A673 (cell line): ENCODE measurements around the gene TTLL8.

Experiments used
- EZH2 ChIP-seq: fragments of 200-600 bp; sonication (generic); IDR thresholded peaks from 2 replicates; pipeline ENCODE4 v1.6.1; 2017; ENCODE audit warnings: borderline replicate concordance, low read depth, mild to moderate bottlenecking, mixed read lengths, antibody characterized with exemption, low read length; ENCODE audit not compliant: poor library complexity, severe bottlenecking
- TF ChIP-seq, protein P1 (sequence below): fragments of 300-800, 200-600 bp; sonication (generic); conservative IDR thresholded peaks from 2 replicates; pipeline ENCODE4 v1.5.1; 2017; ENCODE audit warnings: low read depth, mild to moderate bottlenecking, antibody characterized with exemption, low read length, moderate library complexity, mixed read lengths

DNA sequence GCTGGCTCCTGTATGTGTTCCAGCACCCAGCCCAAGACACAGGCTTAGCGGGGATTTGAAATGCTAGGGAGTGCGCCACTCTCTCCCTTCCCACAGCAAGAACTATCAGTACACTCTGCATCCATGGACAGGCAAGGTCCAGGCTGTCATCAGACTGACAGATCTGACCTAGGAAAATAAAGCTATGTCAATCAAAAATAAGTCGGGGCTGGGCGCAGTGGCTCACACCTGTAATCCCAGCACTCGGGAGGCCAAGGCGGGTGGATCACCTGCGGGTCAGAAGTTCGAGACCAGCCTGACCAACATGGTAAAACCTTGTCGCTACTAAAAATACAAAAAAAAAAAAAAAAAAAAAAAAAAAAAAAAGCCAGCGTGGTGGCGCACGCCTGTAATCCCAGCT, 30.0 kb upstream of the TTLL8 start:
- no peak for TF ChIP-seq EZH2
- TF ChIP-seq, protein P1, sequence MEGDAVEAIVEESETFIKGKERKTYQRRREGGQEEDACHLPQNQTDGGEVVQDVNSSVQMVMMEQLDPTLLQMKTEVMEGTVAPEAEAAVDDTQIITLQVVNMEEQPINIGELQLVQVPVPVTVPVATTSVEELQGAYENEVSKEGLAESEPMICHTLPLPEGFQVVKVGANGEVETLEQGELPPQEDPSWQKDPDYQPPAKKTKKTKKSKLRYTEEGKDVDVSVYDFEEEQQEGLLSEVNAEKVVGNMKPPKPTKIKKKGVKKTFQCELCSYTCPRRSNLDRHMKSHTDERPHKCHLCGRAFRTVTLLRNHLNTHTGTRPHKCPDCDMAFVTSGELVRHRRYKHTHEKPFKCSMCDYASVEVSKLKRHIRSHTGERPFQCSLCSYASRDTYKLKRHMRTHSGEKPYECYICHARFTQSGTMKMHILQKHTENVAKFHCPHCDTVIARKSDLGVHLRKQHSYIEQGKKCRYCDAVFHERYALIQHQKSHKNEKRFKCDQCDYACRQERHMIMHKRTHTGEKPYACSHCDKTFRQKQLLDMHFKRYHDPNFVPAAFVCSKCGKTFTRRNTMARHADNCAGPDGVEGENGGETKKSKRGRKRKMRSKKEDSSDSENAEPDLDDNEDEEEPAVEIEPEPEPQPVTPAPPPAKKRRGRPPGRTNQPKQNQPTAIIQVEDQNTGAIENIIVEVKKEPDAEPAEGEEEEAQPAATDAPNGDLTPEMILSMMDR: no peak
